OCI-LY3 (cell line): Measurements from ENCODE around the gene TNFRSF4.

Experiments used
- H2AFZ ChIP-seq: fragments of 200-600, 300-600 bp; shearing (Covaris generic); 2 replicates; pipeline ENCODE4 v1.6.0; 2014; ENCODE audit warnings: antibody characterized with exemption, low read depth, low read length
- H3K27ac ChIP-seq: fragments of 200-600, 300-600 bp; sonication (generic); 2 replicates; pipeline ENCODE4 v1.5.1; 2014; ENCODE audit warnings: mild to moderate bottlenecking, low read length, moderate library complexity, mixed read lengths
- H3K27me3 ChIP-seq: fragments of 200-600, 300-600 bp; sonication (generic); 2 replicates; pipeline ENCODE4 v1.6.1; 2014; ENCODE audit warnings: low read depth, low read length, mixed read lengths
- H3K36me3 ChIP-seq: fragments of 200-600, 300-600 bp; sonication (generic); replicated peaks from 2 replicates; pipeline ENCODE3; 2014; ENCODE audit warnings: low read depth, low read length, mixed read lengths
- H3K4me1 ChIP-seq: fragments of 300-600, 200-600 bp; sonication (generic); 2 replicates; pipeline ENCODE4 v1.6.1; 2014; ENCODE audit warnings: low read length, mixed read lengths
- H3K4me2 ChIP-seq: fragments of 200-600, 300-600 bp; sonication (generic); 2 replicates; pipeline ENCODE4 v1.6.1; 2014; ENCODE audit warnings: low read length, mixed read lengths
- H3K4me3 ChIP-seq: fragments of 300-600, 200-600 bp; sonication (generic); 2 replicates; pipeline ENCODE4 v1.5.1; 2014; ENCODE audit warnings: antibody characterized with exemption, mild to moderate bottlenecking, low read length, moderate library complexity
- H3K79me2 ChIP-seq: fragments of 300-600, 200-600 bp; shearing (Covaris generic); 2 replicates; pipeline ENCODE4 v1.6.1; 2014; ENCODE audit warnings: mild to moderate bottlenecking, low read length, mixed read lengths
- H3K9ac ChIP-seq: fragments of 300-600, 200-600 bp; shearing (Covaris generic); 2 replicates; pipeline ENCODE4 v1.6.0; 2014; ENCODE audit warnings: mild to moderate bottlenecking, low read length, moderate library complexity
- H3K9me3 ChIP-seq: fragments of 200-600, 300-600 bp; shearing (Covaris generic); 2 replicates; pipeline ENCODE4 v1.6.1; 2014; ENCODE audit warnings: low read length, mixed read lengths; ENCODE audit not compliant: insufficient read depth
- H4K20me1 ChIP-seq: fragments of 200-600, 300-600 bp; sonication (generic); 2 replicates; pipeline ENCODE4 v1.6.1; 2016; ENCODE audit warnings: low read length, mixed read lengths; ENCODE audit not compliant: insufficient read depth
- EZH2phosphoT487 ChIP-seq: fragments of 200-600 bp; shearing (Covaris generic); IDR thresholded peaks from 2 replicates; pipeline ENCODE4 v1.6.1; 2018; ENCODE audit warnings: antibody characterized with exemption, mixed run types, low read depth
- TF ChIP-seq, protein P1 (sequence below): fragments of 200-600, 300-600 bp; sonication (generic); IDR thresholded peaks from 2 replicates; pipeline ENCODE4 v1.5.1; 2014; ENCODE audit warnings: antibody characterized with exemption, low read length, low read depth

The TNFRSF4 gene

DNA sequence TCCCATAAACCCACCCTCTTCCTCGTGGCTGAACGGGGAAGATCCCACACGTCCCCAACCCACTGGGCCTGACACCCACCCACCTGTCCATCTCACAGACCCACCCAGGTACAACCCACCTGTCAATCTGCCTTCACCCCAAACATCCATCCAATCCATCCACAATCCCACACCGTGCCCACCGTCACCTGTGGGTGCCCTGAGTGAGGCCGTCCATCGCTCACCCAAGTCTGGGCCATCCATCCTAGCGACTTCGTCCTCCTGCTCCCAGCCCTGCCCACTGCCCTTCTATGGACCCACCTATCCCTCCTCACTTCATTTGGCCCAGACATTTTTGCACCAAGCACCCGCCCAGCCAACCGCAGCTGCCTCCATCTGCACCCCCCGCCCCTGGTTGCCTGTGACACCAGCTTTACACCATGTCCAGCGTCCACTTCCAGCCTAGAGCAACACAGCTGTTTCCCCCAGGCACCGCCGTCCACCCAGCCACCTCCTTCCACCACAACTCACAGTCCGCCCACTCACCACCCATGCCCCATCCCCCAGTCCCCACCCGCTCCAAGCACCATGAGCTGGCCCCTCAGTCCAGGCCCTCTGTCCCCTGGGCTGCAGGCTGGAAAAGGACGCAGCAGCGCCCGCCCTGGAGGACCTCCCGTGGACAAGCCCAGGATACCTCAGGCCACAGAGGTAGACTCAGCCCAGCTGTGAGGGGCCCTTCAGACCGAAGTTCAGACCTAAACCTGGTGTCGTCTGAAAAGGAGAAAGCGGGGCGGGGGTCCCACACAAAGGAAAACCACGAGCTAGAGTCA, 32.6 kb downstream of the TNFRSF4 start:
- Histone ChIP-seq H3K4me2 (no peak overlapping the region), H3K4me1 (no peaks in the 10 kb centered on the region), H3K27ac (no peak overlapping the region), H3K27me3 (no peaks in the 10 kb centered on the region; the same call in 1 of the 2 replicates), H4K20me1 (no peaks in the 10 kb centered on the region), H3K9ac (no peak overlapping the region), H3K4me3 (no peak overlapping the region), H3K79me2 (no peaks in the 10 kb centered on the region), H3K36me3 (no peaks in the 10 kb centered on the region), H3K9me3 (no peaks in the 10 kb centered on the region), H2AFZ (no peak overlapping the region)
- no peak for TF ChIP-seq EZH2phosphoT487
- TF ChIP-seq, protein P1, sequence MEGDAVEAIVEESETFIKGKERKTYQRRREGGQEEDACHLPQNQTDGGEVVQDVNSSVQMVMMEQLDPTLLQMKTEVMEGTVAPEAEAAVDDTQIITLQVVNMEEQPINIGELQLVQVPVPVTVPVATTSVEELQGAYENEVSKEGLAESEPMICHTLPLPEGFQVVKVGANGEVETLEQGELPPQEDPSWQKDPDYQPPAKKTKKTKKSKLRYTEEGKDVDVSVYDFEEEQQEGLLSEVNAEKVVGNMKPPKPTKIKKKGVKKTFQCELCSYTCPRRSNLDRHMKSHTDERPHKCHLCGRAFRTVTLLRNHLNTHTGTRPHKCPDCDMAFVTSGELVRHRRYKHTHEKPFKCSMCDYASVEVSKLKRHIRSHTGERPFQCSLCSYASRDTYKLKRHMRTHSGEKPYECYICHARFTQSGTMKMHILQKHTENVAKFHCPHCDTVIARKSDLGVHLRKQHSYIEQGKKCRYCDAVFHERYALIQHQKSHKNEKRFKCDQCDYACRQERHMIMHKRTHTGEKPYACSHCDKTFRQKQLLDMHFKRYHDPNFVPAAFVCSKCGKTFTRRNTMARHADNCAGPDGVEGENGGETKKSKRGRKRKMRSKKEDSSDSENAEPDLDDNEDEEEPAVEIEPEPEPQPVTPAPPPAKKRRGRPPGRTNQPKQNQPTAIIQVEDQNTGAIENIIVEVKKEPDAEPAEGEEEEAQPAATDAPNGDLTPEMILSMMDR: no peak

DNA sequence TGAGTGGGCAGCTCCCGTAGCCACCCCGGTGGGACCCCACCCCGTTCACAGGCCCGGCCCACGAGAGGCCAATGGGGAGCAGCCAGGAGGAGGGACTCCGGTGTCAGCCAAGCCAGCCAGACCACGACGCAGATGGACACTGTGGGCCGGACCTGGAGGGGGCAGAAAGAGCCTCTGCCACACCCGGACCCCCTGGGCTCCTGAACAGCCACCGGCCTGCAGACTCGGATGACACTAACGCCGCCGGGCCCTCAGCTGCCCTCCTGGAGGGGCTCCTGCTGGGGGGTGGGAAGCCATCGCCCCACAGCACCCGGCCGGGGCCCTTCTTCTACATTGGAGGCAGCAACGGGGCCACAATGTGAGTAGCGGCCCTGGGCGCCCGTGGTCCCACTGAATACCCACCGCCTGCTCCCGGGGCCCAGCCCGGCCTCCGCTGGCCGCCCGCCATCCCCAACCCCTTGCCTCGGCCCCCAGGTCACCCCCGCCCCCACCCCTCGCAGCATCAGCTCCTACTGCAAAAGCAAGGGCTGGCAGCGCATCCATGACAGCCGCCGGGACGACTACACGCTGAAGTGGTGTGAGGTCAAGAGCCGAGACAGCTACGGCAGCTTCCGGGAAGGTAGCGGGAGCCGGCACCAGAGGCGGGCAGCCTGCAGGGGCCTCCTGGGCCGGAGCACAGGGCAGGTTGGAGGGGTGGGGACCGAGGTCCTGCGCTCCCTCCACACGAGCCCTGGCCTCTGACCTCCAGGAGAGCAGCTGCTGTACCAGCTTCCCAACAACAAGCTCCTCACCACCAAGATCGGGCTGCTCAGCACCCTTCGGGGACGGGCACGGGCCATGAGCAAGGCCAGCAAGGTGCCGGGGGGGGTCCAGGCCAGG, 33.7 kb downstream of the TNFRSF4 start:
- no peak overlapping the region for H3K9ac ChIP-seq
- H3K27me3 ChIP-seq: no peaks in the 10 kb centered on the region
- H3K79me2 ChIP-seq: no peaks in the 10 kb centered on the region
- no peaks in the 10 kb centered on the region for H3K9me3 ChIP-seq
- H3K36me3 ChIP-seq: no peaks in the 10 kb centered on the region
- H3K4me3 ChIP-seq: no peak overlapping the region
- H3K27ac ChIP-seq: no peak overlapping the region
- H4K20me1 ChIP-seq: no peaks in the 10 kb centered on the region
- H3K4me1 ChIP-seq: no peaks in the 10 kb centered on the region
- no peak overlapping the region for H2AFZ ChIP-seq
- no peak for TF ChIP-seq EZH2phosphoT487
- TF ChIP-seq, protein P1: no peak
- H3K4me2 ChIP-seq: no peak overlapping the region

DNA sequence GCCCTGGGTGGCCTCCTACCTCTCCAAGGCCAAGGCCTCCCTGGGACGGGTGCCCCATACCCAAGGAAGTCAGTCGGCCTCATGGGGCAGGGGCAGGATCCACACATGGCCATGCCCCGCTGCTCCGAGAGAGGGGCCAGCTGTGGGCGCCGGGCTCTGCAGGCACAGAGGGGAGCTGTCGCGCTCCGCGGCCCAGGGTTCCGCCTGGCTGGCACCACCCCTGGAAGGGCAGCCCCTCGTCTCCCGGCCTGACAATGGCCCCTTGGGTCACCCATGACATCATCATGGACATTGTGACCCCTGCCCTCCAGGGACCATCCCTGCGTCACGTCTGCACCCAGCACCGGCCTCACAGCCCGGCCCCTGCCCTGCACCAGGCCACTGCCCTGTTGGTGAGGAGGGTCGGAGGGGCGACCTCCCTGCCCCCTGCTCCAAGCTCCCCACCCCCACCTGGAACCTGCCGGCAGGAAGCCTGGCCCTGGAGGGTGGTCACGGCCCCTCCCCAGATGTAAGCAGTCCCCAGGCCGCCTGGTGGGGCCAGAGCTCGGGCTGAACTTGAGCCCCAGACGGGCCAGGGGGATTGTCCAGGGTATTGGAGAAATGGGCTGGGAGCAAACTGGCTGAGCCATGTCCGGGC, 34.5 kb downstream of the TNFRSF4 start:
- H4K20me1 ChIP-seq: no peaks in the 10 kb centered on the region
- no peaks in the 10 kb centered on the region for H3K4me1 ChIP-seq
- no peaks in the 10 kb centered on the region for H3K79me2 ChIP-seq
- TF ChIP-seq, protein P1: no peak
- no peak for TF ChIP-seq EZH2phosphoT487
- no peaks in the 10 kb centered on the region for H3K36me3 ChIP-seq
- no peak overlapping the region for H3K9ac ChIP-seq
- H3K4me2 ChIP-seq: no peak overlapping the region
- no peaks in the 10 kb centered on the region for H3K27me3 ChIP-seq
- H2AFZ ChIP-seq: no peak overlapping the region
- no peaks in the 10 kb centered on the region for H3K9me3 ChIP-seq
- no peak overlapping the region for H3K4me3 ChIP-seq
- no peak overlapping the region for H3K27ac ChIP-seq
